GM19099 (cell line): ENCODE results near the gene RBM19.

Source experiments
- POLR2A ChIP-seq: IDR thresholded peaks from 3 replicates; pipeline ENCODE4 v1.6.1; 2011; ENCODE audit warnings: low read depth; ENCODE audit not compliant: insufficient read length; ENCODE audit errors: extremely low read depth

Gene RBM19

DNA sequence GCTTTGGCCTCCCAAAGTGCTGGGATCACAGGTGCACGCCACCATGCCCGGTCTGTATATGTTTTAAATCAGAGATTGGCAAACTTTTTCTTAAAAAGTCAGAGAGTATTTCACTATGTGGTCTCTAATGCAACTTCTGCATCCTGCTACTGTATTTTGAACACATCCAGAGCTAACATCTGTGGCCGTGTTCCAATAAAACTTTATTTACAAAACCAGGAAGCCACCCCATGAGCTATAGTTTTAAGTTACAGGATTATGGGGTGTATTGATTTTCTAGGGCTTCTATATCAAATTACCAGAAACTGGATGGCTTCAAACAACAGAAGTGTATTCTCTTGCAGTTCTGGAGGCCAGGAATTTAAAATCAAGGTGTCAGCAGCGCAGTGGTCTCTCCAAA, 5.3 kb upstream of the RBM19 start:
- no peak for TF ChIP-seq POLR2A

DNA sequence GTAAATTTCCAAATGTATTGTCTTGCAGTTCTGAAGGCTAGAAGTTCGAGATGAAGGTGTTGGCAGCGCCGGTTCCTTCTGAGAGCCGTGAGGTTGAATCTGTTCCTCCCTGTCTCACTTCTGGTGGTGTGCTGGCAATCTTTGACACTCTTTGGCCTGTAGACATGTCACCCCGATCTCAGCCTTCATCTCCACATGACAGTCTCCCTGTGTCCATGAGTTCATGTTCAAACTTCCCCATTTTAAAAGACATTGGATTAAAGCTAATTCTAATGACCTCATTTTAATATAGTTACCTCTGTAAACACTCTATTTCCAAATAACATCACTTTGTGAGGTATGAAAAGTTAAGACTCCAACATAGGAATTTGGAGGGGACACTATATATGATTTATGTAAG, 4.1 kb upstream of the RBM19 start:
- TF ChIP-seq POLR2A = no peak

DNA sequence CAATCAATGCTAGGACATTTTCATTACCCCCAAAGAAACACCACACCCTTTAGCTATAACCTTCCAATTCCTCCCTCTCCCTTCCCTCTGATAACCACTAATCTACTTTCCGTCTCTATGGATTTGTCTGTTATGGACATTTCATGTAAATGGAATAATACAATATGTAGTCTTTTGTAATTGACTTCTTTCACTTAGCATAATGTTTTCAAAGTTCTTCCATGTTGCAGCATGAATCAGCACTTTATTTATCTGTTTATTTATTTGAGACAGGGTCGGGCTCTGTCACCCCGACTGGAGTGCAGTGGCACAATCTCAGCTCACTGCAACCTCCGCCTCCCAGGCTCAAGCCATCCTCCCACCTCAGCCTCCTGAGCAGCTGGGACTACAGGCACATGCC, 1.2 kb upstream of the RBM19 start:
- no peak for TF ChIP-seq POLR2A

DNA sequence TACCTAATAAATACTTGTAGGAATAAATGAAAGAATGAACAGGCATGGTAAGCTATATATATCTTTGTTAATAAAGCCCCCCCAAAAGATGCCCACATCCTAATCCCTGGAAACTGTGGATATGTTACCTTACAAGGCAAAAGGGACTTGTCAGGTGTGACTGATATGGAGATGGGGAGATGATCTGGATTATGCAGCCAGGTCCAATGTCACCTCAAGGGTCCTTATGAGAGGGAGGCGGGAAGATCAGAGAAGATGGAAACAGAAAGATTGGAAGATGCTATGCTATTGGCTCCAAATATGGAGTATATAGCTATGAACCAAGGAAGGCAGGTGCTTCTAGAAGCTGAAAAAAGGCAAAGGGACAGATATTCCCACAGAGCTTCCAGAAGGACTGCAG, 3.4 kb downstream of the RBM19 start:
- no peak for TF ChIP-seq POLR2A

DNA sequence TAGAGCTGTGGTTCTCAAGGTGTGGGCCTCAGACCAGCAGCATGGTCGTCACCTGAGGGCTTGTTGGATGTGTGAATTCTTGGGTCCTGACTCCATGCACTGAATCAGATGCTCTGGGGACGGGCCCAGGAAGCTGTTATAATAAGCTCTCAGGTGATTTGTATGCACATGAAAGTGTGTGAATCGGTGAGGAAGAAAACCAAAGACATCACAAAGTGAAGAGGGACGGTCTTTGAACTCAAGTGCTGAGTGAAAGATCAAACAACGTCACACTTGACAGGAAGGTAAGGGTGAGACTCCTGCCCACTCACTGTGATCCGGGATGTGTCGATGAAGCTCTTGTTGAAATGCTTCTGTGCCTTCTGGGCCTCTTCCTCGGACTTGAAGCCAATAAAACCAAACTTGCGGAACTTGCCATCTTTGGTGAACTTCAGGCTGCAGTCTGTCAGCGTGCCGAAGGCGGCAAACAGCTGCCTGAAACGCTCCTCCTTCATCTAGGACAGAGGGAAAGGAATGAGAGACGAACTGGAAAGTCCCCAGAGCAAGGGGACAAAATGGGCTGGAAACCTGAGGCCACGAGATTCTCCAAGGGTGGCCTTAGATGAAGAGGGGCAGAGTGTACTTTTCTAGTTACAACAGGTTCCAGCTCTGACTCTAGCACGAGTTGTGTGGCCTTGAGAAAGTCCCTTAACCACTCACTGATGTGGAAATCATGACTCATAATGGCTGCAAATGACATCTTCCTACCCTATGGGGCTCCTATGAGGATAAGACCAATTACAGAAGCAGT, 4.0 kb downstream of the RBM19 start:
- TF ChIP-seq POLR2A = no peak

DNA sequence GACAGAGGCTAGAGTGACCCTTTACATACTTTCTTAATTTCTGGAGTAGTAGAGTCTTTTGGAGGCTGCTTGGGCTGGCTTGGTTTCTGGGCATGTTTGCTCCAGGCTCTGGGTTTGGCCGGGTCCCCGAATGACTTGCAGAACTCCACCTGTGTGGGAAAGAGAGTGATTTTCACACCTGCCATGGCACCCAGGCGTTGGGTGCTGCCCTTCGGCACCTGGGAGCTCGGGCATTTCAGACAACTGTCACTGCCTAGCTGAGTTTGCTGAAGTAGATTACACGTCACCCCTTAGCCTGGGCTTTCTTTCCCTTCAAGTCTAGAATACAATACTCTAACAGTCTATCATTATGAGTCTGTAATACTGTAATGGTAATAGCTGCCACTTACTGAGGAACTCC, 6.1 kb downstream of the RBM19 start:
- TF ChIP-seq POLR2A = no peak

DNA sequence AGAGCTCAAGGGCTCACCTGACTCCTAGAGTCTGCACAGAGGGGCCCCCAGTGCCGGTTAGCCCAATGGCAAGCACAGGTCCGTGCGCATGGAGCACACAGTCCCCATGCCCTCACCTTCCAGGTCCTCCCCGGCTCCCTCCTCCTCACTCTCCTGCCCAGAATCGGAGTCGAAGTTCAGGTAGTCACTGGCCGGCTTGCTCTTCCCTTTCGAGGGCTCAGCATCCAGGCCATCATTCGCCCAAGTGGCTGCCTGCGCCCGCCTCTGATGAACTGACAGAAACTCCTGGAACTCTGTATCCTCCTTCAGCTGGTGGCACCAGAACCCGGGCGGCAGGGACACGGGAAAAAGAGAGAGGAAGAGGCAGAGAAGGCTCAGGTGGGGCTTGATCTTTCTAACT, 7.0 kb downstream of the RBM19 start:
- TF ChIP-seq POLR2A = no peak

DNA sequence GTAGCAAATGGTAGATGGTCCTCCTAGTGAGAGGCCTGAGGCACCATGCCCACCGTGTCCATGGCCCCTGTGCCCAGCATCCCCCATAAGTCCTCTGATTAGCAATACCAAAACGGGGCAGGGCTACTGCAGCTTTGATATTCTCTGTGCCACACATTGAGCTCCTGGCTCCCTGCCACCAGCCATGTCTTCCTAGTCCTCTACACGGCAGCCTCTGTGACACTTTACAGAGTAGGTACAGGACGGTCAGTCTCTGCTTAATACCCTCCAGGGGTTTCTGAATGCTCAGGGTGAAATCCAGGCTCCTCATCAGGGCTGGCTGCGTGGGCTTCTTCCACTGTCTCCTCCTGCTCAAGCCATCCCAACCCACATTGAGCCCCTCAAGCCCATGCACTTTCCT, 8.0 kb downstream of the RBM19 start:
- TF ChIP-seq POLR2A = no peak

DNA sequence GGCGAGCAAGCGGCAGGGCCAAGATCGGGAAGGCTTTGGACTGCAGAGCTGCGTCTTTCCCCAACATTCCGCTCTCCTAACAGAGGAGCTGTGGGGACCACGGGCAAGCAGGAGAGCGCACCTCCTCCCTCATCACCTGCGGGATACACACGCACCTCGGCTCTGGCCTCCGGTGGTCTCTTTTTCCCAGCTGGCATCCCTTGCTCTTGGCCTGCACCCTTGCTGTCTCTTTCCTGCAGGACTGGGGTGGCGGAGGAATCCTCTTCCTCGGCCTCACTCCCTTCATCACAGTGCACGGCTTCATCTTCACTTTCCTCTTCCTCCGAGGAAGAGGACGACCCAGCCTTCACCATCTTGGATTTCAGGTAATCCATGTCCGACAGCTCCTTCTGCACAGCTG, 8.5 kb downstream of the RBM19 start:
- TF ChIP-seq POLR2A = no peak

DNA sequence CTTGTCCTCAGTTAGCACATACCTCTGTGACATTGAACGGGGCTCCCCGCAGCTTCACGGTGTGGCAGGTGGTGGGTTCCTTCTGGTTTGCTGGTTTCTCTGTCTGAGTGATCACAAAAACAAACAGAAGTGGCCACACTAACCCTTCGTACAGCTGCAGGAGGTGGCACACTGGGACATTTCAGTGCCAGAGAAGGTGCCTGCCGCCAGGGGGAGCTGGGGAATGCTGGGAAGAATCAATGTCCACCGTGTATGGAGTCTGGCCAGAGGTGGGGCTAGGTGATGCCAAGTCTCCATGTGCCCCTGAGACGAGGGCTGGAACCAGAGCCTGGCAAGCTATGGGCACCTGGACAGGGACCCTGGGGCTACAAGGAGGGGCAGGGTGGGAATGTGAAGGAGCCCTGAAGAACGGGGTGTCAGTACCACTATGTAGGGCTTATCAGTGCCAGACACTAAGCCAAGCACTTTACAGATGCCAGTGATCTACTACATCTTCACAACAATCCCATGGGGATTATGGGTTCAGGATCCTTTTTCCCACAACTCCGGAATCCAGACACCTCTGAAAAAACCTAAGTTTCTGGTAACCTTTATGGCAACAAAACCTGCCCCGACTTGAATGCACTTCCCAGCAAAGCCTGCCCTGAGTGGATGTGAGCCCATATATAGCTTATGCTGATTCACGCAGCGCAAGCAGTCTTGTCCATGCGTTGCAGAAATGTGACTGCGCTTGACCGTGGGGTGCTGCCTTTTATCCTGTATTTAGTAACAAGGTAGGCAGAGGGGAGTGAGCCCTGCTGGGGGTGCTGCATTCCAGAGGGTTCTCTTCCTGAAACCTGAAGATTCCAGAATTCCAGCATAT, 10.8 kb downstream of the RBM19 start:
- no peak for TF ChIP-seq POLR2A

DNA sequence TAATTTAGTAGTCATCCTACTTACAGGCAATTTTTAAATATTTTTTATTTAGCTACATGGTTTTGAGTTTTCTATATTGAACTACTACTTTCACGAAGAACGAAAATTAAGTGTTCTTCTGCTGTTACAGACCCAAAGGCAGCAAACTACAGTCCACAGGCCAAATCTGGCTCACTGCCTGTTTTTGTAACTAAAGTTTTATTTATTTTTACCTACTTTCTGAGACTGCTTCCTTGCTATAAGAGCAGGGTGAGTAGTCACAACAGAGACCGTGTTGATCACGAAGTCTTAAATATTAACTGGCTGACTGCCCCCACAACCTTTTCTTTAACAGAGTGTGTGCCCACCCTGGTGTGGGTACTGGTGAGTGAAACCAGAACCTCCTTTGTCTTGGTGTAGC, 11.6 kb downstream of the RBM19 start:
- TF ChIP-seq POLR2A = no peak

DNA sequence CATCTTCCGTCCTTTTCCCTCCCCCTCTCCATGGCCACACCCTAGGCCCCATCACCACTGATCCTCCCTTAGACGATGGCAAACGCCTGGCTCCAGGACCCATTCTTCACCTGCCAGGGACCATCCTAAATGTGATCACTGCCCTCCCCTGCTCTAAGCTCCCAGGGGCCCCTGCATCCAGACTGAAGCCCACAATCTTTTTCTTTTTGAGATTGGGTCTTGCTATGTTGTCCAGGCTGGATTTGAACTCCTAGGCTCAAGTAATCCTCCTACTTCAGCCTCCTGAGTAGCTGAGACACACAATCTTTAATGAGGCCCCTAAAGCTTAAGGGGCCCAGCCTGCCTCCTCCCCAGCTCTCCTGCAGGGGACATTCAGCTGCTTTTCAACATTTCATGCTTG, 15.3 kb downstream of the RBM19 start:
- TF ChIP-seq POLR2A = no peak

DNA sequence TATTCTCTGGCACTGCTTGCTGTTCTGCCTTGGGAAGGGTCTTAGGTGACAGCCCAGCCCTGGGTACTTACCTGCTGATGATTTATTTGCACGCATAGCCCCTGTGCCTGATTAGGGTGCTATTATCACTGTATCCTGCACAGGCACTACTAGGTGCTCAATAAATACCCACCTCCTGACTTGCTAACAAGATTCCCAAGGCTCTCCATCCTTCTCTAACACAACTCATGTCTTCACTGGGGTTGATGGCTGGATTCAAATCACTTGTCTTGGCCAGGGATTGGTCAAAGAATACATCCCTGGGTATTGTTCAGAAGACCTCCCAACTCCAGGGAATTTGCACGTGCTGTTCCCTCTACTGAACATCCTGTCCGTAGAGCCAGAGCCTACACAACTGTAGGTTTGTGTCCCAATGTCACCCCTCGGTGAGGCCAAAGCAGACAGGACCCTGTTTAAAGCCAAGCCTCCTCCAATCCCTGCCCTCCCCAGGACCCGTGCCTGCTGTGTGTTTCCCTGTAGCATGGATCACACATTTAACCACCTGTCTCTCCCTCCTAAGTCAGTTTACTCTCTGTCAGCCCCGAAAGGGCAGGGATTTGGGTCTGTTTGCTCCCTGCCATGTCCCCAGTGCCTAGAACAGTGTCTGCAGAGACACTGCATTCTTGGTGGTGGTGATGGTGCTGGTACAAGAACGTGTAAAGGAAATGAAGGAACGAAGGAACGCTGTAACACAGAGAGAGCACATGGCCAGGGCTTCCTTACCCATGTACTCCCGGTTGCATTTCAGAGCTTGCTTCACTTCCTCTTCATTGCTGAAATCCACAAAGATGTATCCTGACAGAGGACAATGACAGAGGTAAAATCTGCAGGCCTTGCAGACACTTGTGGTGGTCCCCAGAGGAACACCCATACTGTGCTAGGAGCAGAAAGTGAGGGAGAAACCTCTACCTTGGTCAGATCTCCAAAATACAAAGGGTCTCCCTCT, 16.5 kb downstream of the RBM19 start:
- no peak for TF ChIP-seq POLR2A

DNA sequence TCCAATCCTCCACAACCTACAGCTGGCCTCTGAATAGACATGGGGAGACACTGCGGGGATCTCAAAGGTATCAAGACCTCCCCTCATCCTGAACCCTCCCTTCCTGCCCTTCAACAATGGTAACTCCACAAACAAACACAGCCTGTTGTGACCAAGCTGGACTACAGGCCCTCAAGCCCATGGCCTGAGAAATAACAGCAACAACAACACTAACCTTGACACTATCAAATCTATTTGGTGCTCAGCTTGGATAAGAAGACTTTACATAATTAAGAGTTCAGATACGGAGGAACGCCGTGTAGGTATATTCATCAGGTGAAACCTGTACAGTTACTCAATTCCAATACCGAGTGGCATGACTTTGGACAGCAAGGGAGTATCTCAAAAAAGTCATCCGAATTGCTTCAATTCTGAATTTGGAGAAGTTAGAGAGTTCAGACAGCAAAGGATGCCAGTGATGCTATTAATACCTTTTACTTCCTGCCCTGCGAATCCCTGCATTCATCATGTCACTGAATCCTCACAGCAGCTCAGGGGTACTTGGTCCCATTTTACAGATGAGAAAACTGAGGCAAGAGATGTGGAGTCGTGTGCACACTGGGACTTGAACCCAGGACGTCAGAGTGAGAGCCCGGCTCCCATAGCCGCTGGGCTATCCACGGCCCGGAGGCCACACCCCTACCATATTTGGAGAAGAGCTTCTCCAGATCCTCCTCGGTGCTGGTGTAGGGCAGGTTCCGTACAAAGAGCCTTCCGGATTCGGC, 17.8 kb downstream of the RBM19 start:
- TF ChIP-seq POLR2A = no peak

DNA sequence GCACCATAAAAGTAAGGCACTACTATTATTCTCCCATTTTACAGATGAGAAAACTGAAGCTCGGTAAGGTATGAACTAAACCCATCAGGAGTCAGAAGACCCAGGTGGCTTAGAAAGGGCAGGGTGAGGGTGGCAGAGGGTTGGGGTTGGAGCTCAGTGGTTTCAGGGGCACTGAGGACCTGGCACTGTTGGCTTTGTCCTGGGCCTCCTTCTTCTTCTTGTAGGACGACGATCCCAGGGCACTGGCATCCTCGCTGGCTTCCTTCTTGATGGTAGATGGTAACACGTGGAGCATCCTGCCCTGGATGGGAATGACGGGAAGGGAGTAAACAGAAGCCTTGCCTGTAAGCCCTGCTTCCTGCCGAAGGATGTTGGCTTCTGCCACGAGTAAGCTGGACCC, 19.9 kb downstream of the RBM19 start:
- TF ChIP-seq POLR2A = no peak
